ENCODE data around the gene TAF4B. TPM values are rescaled to one million over a fixed set of nuclear protein-coding genes. Genes with fewer than 3 reads are reported as not detected.

The TAF4B gene
- total and polyA plus RNA-seq, 2 donors (not counting 1 experiment from before 2014, with no cell fraction given) = 10.5 to 16.1 TPM

GRCh38 chr18:26440644-26441043, 214.4 kb downstream of the TAF4B start:
- peaks cover 16% of the 10 kb centered on the region for H3K27me3 Mint-ChIP-seq
- Histone ChIP-seq H3K36me3 (replicated peaks in 1 of 2; ENCODE audit: control extremely low read depth in 1 of 2, control insufficient read depth in 1 of 2, extremely low read depth in 1 of 2, insufficient read depth in 2 of 2, low read length in 1 of 2) (no peaks in the 10 kb centered on the region), H3K27ac (ENCODE audit: low read length in 2 of 2) (no peak overlapping the region), H4K20me1 (ENCODE audit: control insufficient read depth, insufficient read depth, low read length, poor library complexity, severe bottlenecking) (no peaks in the 10 kb centered on the region), H3K4me1 (ENCODE audit: control insufficient read depth in 2 of 2, insufficient read depth in 2 of 2, low read length in 2 of 2) (peaks cover 0 to 13% of the 10 kb centered on the region in 2 donors), H3K4me3 (ENCODE audit: control extremely low read depth in 1 of 5, extremely low read depth in 1 of 5, insufficient read depth in 1 of 5, low read depth in 2 of 5, low read length in 4 of 5) (no peak overlapping the region), H3K9ac (ENCODE audit: low read length) (no peak overlapping the region), H3K9me3 (ENCODE audit: control extremely low read depth in 1 of 3, control insufficient read depth in 2 of 3, insufficient read depth in 1 of 3, low read length in 2 of 3) (peaks cover 0 to 3% (median 0%) of the 10 kb centered on the region in 3 donors), H3K79me2 (ENCODE audit: control insufficient read depth, insufficient read depth, low read length) (no peaks in the 10 kb centered on the region), H3K4me2 (replicated peaks; ENCODE audit: low read depth, low read length, poor library complexity, severe bottlenecking) (no peak overlapping the region), H3K27me3 (replicated peaks in 1 of 4; ENCODE audit: control extremely low read depth in 1 of 4, control insufficient read depth in 3 of 4, insufficient read depth in 4 of 4, low read length in 3 of 4) (peaks cover 0 to 11% (median 3%) of the 10 kb centered on the region in 4 experiments), H2AFZ (ENCODE audit: insufficient read depth, low read depth, low read length, poor library complexity, severe bottlenecking) (no peak overlapping the region)
- intact Hi-C loops (cut with micrococcal nuclease) = no loop called here
- no peak overlapping the region for H3K27ac Mint-ChIP-seq
- ChIA-PET CTCF (no interaction called here), POLR2A (no interaction called here)
- no peak overlapping the region for H3K4me3 Mint-ChIP-seq
- DNase-seq (no peak), ATAC-seq (ENCODE audit: low read depth) (no peak)
- H3K9me3 Mint-ChIP-seq (ENCODE audit: insufficient read depth) = no peaks in the 10 kb centered on the region
- 96% methylated on average over 7 of the region's 8 CpGs for WGBS (ENCODE audit: insufficient coverage)
- H3K4me1 Mint-ChIP-seq = peaks cover 7% of the 10 kb centered on the region
- TF ChIP-seq CTCF (IDR thresholded peaks at IDR 0.05) (no peak), EZH2 (IDR thresholded peaks at IDR 0.05; ENCODE audit: borderline replicate concordance, insufficient read depth, low read depth, low read length, poor library complexity, severe bottlenecking) (no peak)

Small RNA genes lying within 50 kb of the gene (small RNA-seq; reads per million reads assigned to genes)
- not detected for gene RNU6-1289P (ENCODE audit: insufficient read length, low read depth, low replicate concordance)

Other genes starting within 250 kb of the TAF4B start
- 105 and 114 TPM in 2 replicates for gene SS18, start 135.8 kb upstream of the TAF4B start, total RNA-seq
- 62.4 and 73.3 TPM in 2 replicates for gene SS18, start 135.8 kb upstream of the TAF4B start, polyA plus RNA-seq
- gene PSMA8, start 92.6 kb upstream of the TAF4B start, total RNA-seq = 0.91 and 1.0 TPM in 2 replicates
- 0.33 and 0.39 TPM in 2 replicates for gene PSMA8, start 92.6 kb upstream of the TAF4B start, polyA plus RNA-seq